H1 (cell line): ENCODE data around the gene PGK1. TPM values are rescaled to one million over a fixed set of nuclear protein-coding genes. Genes with fewer than 3 reads are reported as not detected.

Source experiments
- GABPA ChIP-seq: IDR thresholded peaks from 2 replicates; pipeline ENCODE4 v1.6.1; 2011; ENCODE audit warnings: mild to moderate bottlenecking, low read length, moderate library complexity, borderline replicate concordance; ENCODE audit not compliant: insufficient read depth
- GTF2F1 ChIP-seq: IDR thresholded peaks from 2 replicates; pipeline ENCODE4 v1.6.1; 2012; ENCODE audit warnings: low read depth, low read length, improper control_type of control experiment, borderline replicate concordance
- RNF2 ChIP-seq: fragments of 200-900, 300-1000 bp; sonication (generic); IDR thresholded peaks from 2 replicates; pipeline ENCODE4 v1.7.1; 2016; ENCODE audit warnings: borderline replicate concordance, low read depth, mild to moderate bottlenecking, antibody characterized with exemption, low read length; ENCODE audit not compliant: poor library complexity, severe bottlenecking; ENCODE audit errors: missing control alignments
- RXRA ChIP-seq: IDR thresholded peaks from 2 replicates; pipeline ENCODE4 v1.6.1; 2011; ENCODE audit warnings: low read depth, mild to moderate bottlenecking, low read length, moderate library complexity; ENCODE audit not compliant: insufficient read depth
- SIRT6 ChIP-seq: IDR thresholded peaks from one replicate; pipeline ENCODE4 v1.7.1; 2012; ENCODE audit warnings: low read length, inconsistent platforms
- SP4 ChIP-seq: IDR thresholded peaks from 2 replicates; pipeline ENCODE4 v1.6.1; 2012; ENCODE audit warnings: low read length, inconsistent platforms
- polyA plus RNA-seq, 7 experiments: library from polyadenylated mRNA; depleted of rRNA in 3 of 7; stranded (reverse) in 5 of 7; unstranded in 2 of 7; fragments of >200 nt in 5 of 7; fragments of 200-250 nt in 2 of 7; gene quantifications; 1 replicate in 5 of 7; 2 replicates in 1 of 7; 4 replicates in 1 of 7; pipeline versions ENCODE4 v1.2.1 to v1.2.3, GENCODE V29; 2011 to 2013; ENCODE audit warnings: missing spikeins in 2 of 7, mixed read lengths in 2 of 7
- total RNA-seq: library from RNA; stranded (reverse); fragmentation: NEBNext Ultra II Directional; extraction: Animal tissue kit (Norgen Biotek cat#: 25700); gene quantifications from 2 replicates; pipeline ENCODE4 v1.2.1, GENCODE V29; 2021

Gene PGK1
- total and polyA plus RNA-seq, 2 of the 8 experiments (the other 6 are each of a cell fraction or from before 2014, with no cell fraction given): 328 to 427 TPM

GRCh38 chrX:78092296-78092695 lies 11.8 kb upstream of the PGK1 start (continued):
- no peak for TF ChIP-seq GABPA
- no peak for TF ChIP-seq SIRT6
- TF ChIP-seq GTF2F1: no peak
- TF ChIP-seq SP4: no peak
- no peak for TF ChIP-seq RXRA
- no peak for TF ChIP-seq RNF2
